Neural crest cell (in vitro differentiated cells): ENCODE results near the gene SPSB3. TPM values are rescaled to one million over a fixed set of nuclear protein-coding genes. Genes with fewer than 3 reads are reported as not detected.
A peak's percentile ranks its signal among the peaks of the same experiment; 100 is the strongest.

ENCODE experiments used
- DNase-seq: peaks from one replicate; pipeline ENCODE4 v3.0.0; 2021; ENCODE audit warnings: low read depth, mixed read lengths, low spot score
- H3K27ac Mint-ChIP-seq: one replicate; pipeline ENCODE4 v1.8.0; 2021; ENCODE audit warnings: mild to moderate bottlenecking, mixed read lengths; ENCODE audit not compliant: unreplicated experiment
- H3K27me3 Mint-ChIP-seq: 2 replicates; pipeline ENCODE4 v1.8.0; 2021; ENCODE audit warnings: low read depth, mild to moderate bottlenecking, mixed read lengths
- H3K36me3 Mint-ChIP-seq: 2 replicates; pipeline ENCODE4 v1.8.0; 2021; ENCODE audit warnings: low read depth, mild to moderate bottlenecking, mixed read lengths
- H3K4me1 Mint-ChIP-seq: 2 replicates; pipeline ENCODE4 v1.8.0; 2021; ENCODE audit warnings: mixed read lengths
- H3K4me3 Mint-ChIP-seq: one replicate; pipeline ENCODE4 v1.8.0; 2021; ENCODE audit warnings: mild to moderate bottlenecking, mixed read lengths
- H3K9me3 Mint-ChIP-seq: 2 replicates; pipeline ENCODE4 v1.8.0; 2021; ENCODE audit warnings: mixed read lengths
- total RNA-seq: library from RNA; stranded (reverse); gene quantifications from 2 replicates; pipeline ENCODE4 v1.2.1, GENCODE V29; 2021
- TF ChIP-seq, protein P1 (sequence below): fragments of 200-600 bp; sonication (generic); conservative IDR thresholded peaks from 2 replicates; pipeline ENCODE4 v1.5.0; 2021; ENCODE audit warnings: antibody characterized with exemption, mild to moderate bottlenecking

SPSB3 gene
- total RNA-seq, 1 donor from 2014 or later = 23.8 TPM

DNA sequence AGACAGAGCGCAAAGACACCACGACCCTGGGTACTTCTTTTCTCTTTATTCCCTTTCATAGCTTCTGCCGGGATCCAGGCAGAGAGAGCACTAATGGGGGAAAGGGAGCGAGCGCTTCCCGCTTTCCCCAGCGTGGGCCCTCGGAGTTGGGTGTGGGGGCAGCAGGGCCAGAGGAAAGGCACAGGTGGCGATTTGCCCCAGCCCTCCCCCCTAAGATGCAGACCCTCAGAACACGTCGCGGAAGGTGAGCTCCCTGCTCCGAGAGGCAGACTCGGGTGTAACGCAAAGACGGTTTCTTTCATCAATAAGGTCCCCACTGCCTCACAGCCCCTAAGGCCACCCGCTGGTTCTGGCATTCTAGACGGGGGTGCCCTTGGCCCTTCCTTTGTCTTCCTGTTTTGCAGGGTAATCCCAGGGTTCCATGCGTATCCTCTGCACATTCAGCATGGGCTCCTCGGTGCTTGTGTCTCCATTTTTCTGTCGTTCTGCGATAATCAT is 10.5 kb downstream of the SPSB3 start:
- Mint-ChIP-seq H3K27ac (peak overlapping the region; percentile 98), H3K4me1 (peaks cover 8% of the 10 kb centered on the region), H3K4me3 (peak overlapping the region; percentile 99), H3K27me3 (peaks cover 6% of the 10 kb centered on the region), H3K36me3 (peaks cover 6% of the 10 kb centered on the region), H3K9me3 (no peaks in the 10 kb centered on the region)
- TF ChIP-seq, protein P1, sequence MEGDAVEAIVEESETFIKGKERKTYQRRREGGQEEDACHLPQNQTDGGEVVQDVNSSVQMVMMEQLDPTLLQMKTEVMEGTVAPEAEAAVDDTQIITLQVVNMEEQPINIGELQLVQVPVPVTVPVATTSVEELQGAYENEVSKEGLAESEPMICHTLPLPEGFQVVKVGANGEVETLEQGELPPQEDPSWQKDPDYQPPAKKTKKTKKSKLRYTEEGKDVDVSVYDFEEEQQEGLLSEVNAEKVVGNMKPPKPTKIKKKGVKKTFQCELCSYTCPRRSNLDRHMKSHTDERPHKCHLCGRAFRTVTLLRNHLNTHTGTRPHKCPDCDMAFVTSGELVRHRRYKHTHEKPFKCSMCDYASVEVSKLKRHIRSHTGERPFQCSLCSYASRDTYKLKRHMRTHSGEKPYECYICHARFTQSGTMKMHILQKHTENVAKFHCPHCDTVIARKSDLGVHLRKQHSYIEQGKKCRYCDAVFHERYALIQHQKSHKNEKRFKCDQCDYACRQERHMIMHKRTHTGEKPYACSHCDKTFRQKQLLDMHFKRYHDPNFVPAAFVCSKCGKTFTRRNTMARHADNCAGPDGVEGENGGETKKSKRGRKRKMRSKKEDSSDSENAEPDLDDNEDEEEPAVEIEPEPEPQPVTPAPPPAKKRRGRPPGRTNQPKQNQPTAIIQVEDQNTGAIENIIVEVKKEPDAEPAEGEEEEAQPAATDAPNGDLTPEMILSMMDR = no peak
- no peak for DNase-seq

DNA sequence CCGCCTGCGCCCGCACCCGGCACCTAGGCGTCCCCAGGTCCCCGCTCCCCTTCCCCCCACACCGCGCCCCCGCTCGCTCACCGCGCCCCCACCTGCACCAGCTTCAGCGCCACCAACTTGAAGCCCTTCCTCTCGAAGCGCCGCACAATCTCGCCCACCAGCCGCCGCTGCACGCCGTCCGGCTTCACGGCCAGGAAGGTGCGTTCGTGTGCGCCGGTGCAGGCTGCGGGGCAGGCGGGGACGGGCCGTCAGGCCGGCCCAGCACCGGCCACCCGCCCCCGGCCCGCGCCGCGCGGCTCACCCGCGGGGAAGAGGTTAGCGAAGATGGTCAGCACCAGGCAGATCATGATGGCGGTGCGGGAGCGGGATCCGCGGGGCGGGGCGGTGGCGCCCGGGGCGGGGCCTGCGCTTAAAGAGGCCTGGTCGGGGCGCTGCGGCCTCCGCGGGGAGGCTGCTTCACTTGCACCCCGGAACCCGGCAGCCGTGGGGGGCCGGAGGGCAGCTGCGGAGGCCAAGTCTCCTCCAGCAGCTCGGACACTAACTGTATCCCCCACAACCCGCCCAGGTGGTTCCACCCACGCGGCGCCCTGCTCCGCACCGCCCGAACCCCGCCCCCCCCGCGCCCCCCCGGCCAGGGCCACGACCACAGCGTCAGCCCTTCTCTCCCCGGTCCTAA is 11.0 kb downstream of the SPSB3 start, which contains the start of gene NME3:
Gene NME3, minus strand, starts transcription at position 356 of the 676 bp plus-strand sequence. Its CDS starts 9 bp downstream, at position 347.
- H3K36me3 Mint-ChIP-seq = peaks cover 6% of the 10 kb centered on the region
- peaks cover 6% of the 10 kb centered on the region for H3K27me3 Mint-ChIP-seq
- H3K4me3 Mint-ChIP-seq = peak within 1 kb of the TSS; percentile 99
- H3K4me1 Mint-ChIP-seq = peaks cover 8% of the 10 kb centered on the region
- TF ChIP-seq, protein P1 = no peak
- H3K9me3 Mint-ChIP-seq = no peaks in the 10 kb centered on the region
- peak; percentile 60 for DNase-seq
- peak within 1 kb of the TSS; percentile 98 for H3K27ac Mint-ChIP-seq

DNA sequence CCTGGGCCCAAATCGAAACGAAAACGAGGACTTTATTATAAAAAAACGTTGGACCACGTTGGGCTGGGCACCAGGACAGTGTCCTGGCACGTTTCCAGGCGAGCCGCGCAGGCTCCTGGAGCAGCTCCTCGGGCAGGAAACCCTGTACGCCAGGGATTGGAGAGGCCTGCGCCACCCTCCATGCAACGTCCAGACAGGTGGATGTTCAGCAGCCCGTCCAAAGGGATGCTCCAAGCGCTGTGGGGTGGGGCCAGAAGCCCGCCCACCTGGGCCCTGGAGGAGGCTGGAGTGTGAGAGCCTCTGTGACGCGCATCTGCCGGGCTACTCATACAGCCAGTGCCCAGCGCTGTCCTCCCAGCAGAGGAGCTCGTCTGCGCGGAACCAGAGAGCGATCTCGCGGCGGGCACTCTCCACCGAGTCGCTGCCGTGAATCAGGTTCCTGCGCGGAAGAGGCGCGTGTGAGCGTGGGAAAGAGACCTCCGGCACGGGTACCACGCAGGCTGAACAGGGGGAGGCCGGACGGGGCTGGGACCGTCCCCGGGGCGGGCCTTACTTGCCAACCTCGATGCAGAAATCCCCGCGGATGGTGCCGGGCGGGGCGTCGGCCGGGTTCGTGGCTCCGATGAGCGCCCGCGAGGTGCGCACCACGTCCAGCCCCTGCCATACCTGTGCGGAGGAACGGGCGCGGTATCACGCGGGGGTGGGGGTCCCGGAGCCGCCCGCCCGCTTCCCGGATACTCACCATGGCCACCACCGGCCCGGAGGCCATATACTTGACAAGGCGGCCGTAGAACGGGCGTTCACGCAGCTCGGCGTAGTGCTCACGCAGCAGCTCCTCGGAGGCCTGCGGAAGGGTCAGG is 11.8 kb downstream of the SPSB3 start:
- Mint-ChIP-seq H3K36me3 (peaks cover 6% of the 10 kb centered on the region), H3K9me3 (no peaks in the 10 kb centered on the region), H3K27ac (peak overlapping the region; percentile 83), H3K4me1 (peaks cover 8% of the 10 kb centered on the region), H3K4me3 (peak overlapping the region; percentile 85), H3K27me3 (peaks cover 6% of the 10 kb centered on the region)
- TF ChIP-seq, protein P1 = no peak
- DNase-seq = no peak

DNA sequence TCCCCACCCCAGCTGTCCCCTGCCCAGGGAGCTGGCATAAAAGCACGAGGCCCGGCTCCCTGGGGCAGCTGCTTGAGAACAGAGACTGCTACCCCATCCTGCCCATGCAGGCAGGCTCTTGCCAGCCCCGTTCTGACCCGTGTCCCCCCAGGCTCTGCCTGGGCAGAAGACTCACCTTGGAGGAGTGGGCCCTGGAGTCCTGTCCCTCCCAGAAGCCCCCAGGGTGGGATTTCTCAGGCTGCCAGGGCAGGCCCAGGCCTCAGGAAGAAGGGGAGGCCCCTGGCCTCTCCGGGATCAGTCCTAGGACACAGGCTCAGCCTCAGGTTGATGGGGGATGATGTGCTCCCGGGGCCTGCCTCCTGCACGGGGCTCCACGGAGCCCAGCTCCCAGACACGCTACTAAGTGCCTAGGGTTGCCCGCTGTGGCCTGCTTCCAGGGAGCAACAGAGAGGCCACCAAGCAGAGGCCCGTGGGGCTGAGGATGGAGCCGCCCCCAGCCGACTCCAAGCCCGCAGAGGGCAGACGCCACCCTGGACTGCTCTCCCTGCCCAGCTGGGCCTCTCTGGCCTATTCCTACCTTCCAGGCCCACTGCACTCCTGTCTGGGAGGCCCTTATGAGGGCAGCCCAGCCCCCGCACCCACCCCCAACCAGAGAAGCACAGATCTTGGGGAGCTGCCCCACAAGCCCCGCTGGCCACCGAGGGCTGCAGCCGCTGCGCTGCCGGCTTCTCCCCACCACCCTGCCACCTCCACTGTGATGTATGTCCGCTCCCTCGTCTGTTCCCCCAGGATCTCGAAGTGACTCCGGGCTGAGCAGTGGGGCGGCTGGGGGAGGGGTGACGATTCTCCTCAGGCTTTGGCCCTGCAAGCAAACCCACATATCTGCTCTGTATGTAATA is 12.7 kb downstream of the SPSB3 start:
- Mint-ChIP-seq H3K4me1 (peaks cover 8% of the 10 kb centered on the region), H3K9me3 (no peaks in the 10 kb centered on the region), H3K27me3 (peaks cover 6% of the 10 kb centered on the region), H3K36me3 (peaks cover 6% of the 10 kb centered on the region), H3K4me3 (peak overlapping the region; percentile 85), H3K27ac (no peak overlapping the region)
- TF ChIP-seq, protein P1 = no peak
- no peak for DNase-seq
